NOMO-1 treated with DMSO at 0.1 percent for 48 hours (cell line): ENCODE data around the gene RHOB.
A peak's percentile ranks its signal among the peaks of the same experiment; 100 is the strongest.
"Not testable (repeated sequence)": the region's sequence is repeated elsewhere in the genome, so short reads cannot be mapped to it uniquely, and the experiment has no call there.

Experiments used
- DNase-seq: peaks from one replicate; lab custom pipeline; 2025; ENCODE audit not compliant: unreplicated experiment; lab: John Stamatoyannopoulos, UW

The RHOB gene

DNA sequence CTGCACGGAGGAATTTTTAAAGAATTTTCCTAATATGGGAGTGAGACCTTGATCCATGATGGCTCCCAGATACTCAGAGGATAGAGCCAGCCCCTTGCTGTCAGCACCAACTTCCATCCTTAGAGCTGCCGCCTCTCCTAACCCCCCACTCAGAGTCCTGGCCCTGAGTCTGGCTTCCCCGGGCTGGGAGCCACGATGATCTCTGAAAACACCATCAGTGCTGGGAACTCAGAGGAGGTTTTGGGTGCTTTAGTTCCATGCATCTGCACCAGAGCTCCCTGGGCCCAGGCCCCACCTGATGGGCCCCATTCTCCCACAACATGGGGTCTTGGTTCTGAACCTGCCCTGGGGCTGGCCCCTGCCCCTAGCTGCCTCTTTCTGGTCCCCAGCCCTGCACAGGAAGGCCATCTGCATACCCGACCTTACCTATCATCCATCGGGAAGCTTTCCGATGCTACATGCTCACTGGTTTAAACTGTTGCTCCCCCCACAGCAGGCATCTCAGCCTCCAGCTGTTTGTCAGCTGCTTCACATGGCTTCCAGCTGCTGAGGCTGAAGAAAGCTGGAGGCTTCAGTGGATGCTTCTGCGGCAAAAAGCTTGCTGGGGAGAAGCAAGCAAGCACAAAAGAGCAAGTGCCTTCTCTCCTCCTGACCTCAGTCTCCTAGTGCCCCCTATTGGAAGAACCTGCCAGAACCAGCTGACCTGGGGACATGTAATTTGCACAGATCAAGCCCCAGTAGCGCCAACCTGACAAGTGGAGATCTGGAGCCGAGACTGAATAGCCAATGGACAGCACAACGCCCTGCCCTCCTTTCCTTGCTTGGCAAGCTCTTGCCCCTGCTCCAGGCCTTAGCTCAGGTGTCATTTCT is 24.2 kb upstream of the RHOB start:
- DNase-seq = no peak

- no peak for DNase-seq
Observed at GRCh38 chr2:20423359-20423758, 23.5 kb upstream of the RHOB start.

GRCh38 chr2:20423847-20424246 is 23.0 kb upstream of the RHOB start:
- no peak for DNase-seq

- DNase-seq = peak; percentile 51
Observed at GRCh38 chr2:20424300-20425290, 22.3 kb upstream of the RHOB start.

DNA sequence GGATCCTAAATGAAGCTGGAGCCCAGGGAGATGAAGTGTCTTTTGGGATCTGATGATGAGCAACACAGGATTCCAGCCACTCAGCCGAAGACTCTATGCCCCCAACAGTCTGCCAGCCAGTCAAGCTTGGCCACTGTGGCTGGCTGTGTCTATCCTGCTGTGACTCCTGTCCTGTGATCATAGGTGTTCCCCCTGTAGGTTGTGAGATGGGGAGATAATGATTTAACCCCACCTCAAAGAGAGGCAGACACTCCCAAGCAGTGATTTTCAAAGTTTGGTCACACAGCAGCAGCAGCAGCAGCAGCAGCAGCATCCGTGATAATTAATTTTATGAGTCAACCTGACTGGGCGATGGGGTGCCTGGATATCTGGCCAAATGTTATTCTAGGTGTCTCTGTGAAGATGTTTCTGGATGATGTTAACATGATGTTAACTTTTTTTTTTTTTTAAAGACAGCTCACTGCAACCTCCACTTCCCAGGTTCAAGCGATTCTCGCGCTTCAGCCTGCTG is 21.4 kb upstream of the RHOB start:
- DNase-seq = no peak

DNA sequence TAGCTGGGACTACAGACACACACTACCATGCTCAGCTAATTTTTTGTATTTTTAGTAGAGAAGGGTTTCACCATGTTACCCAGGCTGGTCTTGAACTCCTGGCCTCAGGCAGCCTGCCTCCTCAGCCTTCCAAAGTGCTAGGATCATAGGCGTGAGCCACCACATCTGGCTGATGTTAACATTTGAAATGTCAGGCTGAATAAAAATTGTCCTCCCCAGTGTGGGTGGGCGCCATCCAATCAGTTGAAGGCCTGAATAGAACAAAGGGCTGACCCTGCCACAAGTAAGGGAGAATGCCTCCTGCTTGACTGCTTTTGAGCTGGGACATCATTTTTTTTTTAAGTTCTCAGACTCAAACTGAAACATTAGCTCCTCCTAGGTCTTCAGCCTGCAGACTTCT is 21.0 kb upstream of the RHOB start:
- no peak for DNase-seq

- DNase-seq = no peak
Observed at GRCh38 chr2:20427931-20428526, 18.8 kb upstream of the RHOB start.

DNA sequence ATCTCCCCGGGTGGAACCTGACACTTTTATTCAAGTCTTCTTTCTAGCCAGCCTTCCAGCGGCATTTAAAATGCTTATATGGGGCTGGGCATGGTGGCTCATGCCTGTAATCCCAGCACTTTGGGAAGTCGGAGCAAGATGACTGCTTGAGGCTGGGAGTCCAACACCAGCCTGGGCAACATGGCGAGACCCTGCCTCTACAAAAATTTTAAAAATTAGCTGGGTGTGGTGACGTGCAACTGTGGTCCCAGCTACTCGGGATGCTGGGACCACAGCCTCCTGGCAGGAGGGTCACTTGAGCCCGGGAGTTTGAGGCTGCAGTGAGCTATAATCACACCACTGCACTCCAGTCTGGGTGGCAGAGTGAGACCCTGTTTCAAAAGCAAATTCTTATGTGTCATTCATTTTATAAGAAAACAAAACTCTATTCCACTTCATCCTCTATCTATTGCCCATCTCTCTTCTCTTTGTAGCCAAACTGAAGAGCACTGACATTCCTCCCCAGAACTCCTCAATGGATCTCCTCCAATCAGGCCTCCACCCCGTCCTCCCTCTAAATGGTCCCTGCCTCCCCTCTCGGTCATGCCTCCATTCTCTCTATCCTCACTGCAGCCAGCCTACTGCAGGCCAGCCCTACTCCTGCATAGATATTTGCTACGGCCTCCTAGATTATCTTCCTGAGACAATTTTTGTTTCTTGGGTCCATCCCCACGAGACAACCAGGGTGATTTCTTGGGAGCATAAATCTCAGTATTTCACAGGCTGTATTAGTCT is 18.0 kb upstream of the RHOB start:
- no peak for DNase-seq

DNA sequence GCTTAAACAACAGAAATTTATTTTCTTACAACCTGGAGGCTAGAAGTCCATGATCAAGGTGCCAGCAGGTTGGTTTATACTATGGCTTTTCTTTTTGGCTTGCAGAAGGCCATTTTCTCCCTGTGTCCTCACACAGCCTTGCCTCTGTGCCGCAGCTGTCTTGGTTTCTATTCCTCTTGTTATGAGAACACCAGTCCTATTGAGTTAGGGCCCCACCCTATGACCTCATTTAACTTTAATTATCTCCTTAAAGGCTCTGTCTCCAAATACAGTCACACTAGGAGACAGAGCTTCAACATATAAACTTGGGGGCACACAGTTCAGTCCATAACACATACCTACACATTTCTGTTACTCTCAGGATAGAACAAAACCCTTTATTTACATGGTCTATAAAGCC is 17.3 kb upstream of the RHOB start:
- peak; percentile 91 for DNase-seq

GRCh38 chr2:20430035-20430434 is 16.8 kb upstream of the RHOB start:
- no peak for DNase-seq

GRCh38 chr2:20430461-20431300 is 16.2 kb upstream of the RHOB start:
- no peak for DNase-seq

- DNase-seq = no peak
Observed at GRCh38 chr2:20431301-20431698, 15.6 kb upstream of the RHOB start.

DNA sequence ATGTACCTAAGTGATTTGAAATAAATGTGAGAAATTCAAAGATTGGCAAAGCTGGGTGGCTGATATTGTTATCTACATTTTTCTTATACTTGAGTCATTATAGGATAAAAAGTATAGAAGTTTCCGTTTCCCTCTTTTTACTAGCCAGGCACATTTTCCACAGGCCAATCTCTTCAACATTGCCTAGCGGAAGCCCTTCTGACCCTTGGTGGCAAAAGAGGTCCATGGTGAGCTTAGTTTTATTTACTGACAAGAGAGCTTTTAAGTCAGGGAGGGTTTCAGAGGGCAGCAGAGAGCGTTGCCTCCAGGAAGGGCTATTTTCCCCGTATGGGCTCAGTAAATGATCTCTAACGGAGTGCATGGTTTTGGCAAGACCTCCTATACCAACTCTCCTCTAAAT is 15.1 kb upstream of the RHOB start:
- no peak for DNase-seq

DNA sequence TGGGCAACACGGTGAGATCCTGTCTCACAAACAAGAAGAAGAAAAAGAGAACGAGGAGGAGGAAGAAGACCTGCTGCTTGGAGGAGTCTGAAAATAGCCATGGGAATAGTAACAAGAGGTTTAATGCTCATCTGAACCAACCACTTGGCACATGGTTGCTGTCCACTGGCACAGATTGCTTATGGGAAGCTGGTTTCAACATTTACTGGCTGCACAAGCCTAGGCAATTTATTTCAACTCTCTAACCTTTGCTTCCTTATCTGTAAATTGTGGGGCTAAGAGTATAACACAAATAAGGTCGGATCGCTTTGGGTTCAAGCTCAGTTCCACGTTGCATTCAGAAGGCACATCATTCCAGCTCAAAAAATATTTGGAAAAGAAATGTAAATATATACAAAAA is 14.2 kb upstream of the RHOB start:
- no peak for DNase-seq

GRCh38 chr2:20433249-20433648 is 13.6 kb upstream of the RHOB start:
- DNase-seq = no peak

DNA sequence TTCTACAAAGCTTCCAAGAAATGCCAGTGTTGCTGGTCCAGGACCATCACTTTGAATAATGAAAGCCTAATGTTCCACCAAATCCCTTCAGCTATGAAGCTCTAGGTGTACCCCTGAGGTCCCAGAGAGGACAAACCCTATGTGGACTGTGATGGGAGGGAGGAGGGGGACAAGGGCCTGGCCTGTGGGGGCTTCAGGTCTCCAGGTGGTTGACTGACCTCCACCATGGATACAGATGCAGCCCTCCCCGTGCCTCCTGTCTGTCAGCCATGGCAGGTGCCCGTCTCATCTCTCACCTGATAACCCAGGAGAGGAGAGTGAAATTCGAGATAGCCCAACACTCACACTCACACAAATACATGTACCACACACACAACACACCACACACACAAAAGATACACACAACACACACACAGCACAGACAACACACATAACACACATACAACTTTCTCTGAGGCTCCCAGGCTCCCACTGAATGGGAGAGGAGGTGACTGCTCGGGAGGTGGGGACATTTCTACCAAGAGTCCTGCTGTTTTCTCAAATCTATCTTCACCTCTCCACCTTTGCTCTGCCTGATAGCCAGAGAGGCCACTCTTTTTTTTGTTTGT is 12.8 kb upstream of the RHOB start:
- DNase-seq = no peak

- no peak for DNase-seq
Observed at GRCh38 chr2:20434588-20435294, 12.1 kb upstream of the RHOB start.

- DNase-seq = not testable (repeated sequence)
Observed at GRCh38 chr2:20435456-20435855, 11.4 kb upstream of the RHOB start.
